Activated CD4-positive, alpha-beta T cell treated with anti-CD3 and anti-CD28 coated beads for 1 hour (primary cell): ENCODE results near the gene OR2D2.
"Not testable (repeated sequence)": the region's sequence is repeated elsewhere in the genome, so short reads cannot be mapped to it uniquely, and the experiment has no call there.

ENCODE experiments used
- DNase-seq: peaks from one replicate; pipeline ENCODE4 v3.0.0-alpha.2; 2020

The OR2D2 gene

GRCh38 chr11:6892400-6892799 is at the start of gene OR2D2:
Gene OR2D2, minus strand, starts transcription at chr11:6892500. Its CDS starts 0 bp downstream, at chr11:6892500.
- DNase-seq, result no peak

GRCh38 chr11:6941970-6942369 is 49.7 kb upstream of the OR2D2 start:
- no peak for DNase-seq

GRCh38 chr11:6932145-6932544 is 39.8 kb upstream of the OR2D2 start:
- DNase-seq, result no peak

- DNase-seq, result no peak
Measured at GRCh38 chr11:6931146-6931713, 38.9 kb upstream of the OR2D2 start.

- DNase-seq, result no peak
Measured at GRCh38 chr11:6928916-6929315, 36.6 kb upstream of the OR2D2 start.

GRCh38 chr11:6927030-6927617 is 34.8 kb upstream of the OR2D2 start:
- DNase-seq, result no peak

- no peak for DNase-seq
Measured at GRCh38 chr11:6926208-6927029, 34.1 kb upstream of the OR2D2 start, which contains the start of gene ZNF215. Gene ZNF215, plus strand, starts transcription at chr11:6926426. Its CDS starts 5,847 bp downstream, at chr11:6932273.

- DNase-seq, result no peak
Measured at GRCh38 chr11:6925636-6926207, 33.4 kb upstream of the OR2D2 start.

GRCh38 chr11:6925007-6925577 is 32.8 kb upstream of the OR2D2 start:
- no peak for DNase-seq

- DNase-seq, result no peak
Measured at GRCh38 chr11:6920702-6921101, 28.4 kb upstream of the OR2D2 start, which contains the start of gene OR2D3. Gene OR2D3, plus strand, starts transcription at chr11:6921002. Its CDS starts 0 bp downstream, at chr11:6921002.

- DNase-seq, result no peak
Measured at GRCh38 chr11:6919698-6920097, 27.4 kb upstream of the OR2D2 start.

- DNase-seq, result no peak
Measured at GRCh38 chr11:6911948-6912347, 19.6 kb upstream of the OR2D2 start.

- no peak for DNase-seq
Measured at GRCh38 chr11:6911378-6911777, 19.1 kb upstream of the OR2D2 start.

GRCh38 chr11:6904804-6905203 is 12.5 kb upstream of the OR2D2 start:
- DNase-seq, result not testable (repeated sequence)

- DNase-seq, result no peak
Measured at GRCh38 chr11:6900327-6900999, 8.2 kb upstream of the OR2D2 start.

GRCh38 chr11:6898911-6899310 is 6.6 kb upstream of the OR2D2 start:
- DNase-seq, result no peak

- DNase-seq, result no peak
Measured at GRCh38 chr11:6895010-6895409, 2.7 kb upstream of the OR2D2 start.

GRCh38 chr11:6894097-6894496 is 1.8 kb upstream of the OR2D2 start:
- no peak for DNase-seq

- DNase-seq, result no peak
Measured at GRCh38 chr11:6889835-6890234, 2.5 kb downstream of the OR2D2 start.

GRCh38 chr11:6888830-6889229 is 3.5 kb downstream of the OR2D2 start:
- DNase-seq, result no peak

GRCh38 chr11:6887711-6888110 is 4.6 kb downstream of the OR2D2 start:
- not testable (repeated sequence) for DNase-seq

- no peak for DNase-seq
Measured at GRCh38 chr11:6882751-6883150, 9.5 kb downstream of the OR2D2 start.

- no peak for DNase-seq
Measured at GRCh38 chr11:6876914-6877313, 15.4 kb downstream of the OR2D2 start.
